ENCODE measurements around the gene RPL37A. TPM values are rescaled to one million over a fixed set of nuclear protein-coding genes. Genes with fewer than 3 reads are reported as not detected.

RPL37A gene
- total and polyA plus RNA-seq, 9 of the 15 experiments (the other 6 are each of a cell fraction or from before 2014, with no cell fraction given), result 1,938 to 3,349 (median 2,436) TPM

DNA sequence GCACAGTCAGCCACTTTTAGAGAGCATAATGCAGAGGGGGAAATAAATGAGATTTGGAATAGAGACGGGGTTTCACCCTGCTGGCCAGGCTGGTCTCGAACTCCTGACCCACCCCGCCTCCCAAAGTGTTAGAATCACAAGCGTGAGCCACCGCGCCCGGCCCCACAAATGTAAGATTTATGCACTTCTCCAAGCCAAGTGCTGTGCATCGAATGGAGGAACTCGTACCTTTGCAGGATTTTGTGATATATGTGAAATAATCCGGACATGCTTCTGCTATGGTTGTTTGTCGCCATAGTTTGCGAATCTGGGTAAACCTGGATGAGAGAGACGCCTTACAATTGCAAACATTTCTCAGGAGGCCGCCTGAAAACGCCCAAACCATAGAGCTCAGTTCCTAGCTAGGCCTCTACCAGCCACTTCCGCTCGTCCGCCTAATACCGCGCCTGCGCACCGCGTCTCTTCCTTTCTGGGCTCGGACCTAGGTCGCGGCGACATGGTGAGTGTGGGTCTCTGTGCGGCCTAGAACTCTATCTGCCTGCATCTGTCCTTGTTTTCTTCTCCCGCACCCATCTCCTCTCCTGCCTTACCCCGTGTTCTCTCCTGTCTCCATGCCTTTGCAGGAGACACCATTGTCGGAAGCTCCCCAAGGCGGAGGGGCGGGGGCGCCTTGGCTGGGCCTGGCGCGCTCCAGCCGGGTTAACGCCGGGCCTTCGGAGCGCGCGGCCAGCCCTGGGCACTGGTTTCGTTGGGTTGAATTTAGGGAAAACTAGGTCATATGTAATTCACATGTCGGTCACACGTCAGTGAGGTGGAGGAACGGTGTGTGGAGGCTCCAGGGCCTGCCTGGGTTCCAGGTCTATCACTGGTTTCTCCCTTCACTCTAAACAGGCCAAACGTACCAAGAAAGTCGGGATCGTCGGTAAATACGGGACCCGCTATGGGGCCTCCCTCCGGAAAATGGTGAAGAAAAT, at the start of gene RPL37A (continued):
- TF ChIP-seq, protein P1, sequence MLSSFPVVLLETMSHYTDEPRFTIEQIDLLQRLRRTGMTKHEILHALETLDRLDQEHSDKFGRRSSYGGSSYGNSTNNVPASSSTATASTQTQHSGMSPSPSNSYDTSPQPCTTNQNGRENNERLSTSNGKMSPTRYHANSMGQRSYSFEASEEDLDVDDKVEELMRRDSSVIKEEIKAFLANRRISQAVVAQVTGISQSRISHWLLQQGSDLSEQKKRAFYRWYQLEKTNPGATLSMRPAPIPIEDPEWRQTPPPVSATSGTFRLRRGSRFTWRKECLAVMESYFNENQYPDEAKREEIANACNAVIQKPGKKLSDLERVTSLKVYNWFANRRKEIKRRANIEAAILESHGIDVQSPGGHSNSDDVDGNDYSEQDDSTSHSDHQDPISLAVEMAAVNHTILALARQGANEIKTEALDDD (IDR thresholded peaks at IDR 0.05), result no peak
- TF ChIP-seq SRSF9 (IDR thresholded peaks at IDR 0.05; ENCODE audit: borderline replicate concordance, low read depth, low read length) (no peak), DMBX1 (CRISPR knock-in tag; IDR thresholded peaks at IDR 0.05; ENCODE audit: borderline replicate concordance) (no peak), SP2 (IDR thresholded peaks at IDR 0.05; ENCODE audit: extremely low read depth, low read depth, low read length, poor library complexity, severe bottlenecking) (peak; percentile 84), TCF3 (CRISPR knock-in tag; IDR thresholded peaks at IDR 0.05) (no peak), MXI1 (IDR thresholded peaks at IDR 0.05; ENCODE audit: low read depth, low read length) (no peak), TGIF2 (CRISPR knock-in tag; IDR thresholded peaks at IDR 0.05) (no peak), ZNF57 (CRISPR knock-in tag; IDR thresholded peaks at IDR 0.05) (no peak), ZNF695 (CRISPR knock-in tag; IDR thresholded peaks at IDR 0.05) (no peak), ILF3 (IDR thresholded peaks at IDR 0.05; ENCODE audit: borderline replicate concordance) (no peak), RBM15 (IDR thresholded peaks at IDR 0.05; ENCODE audit: insufficient read depth, low read length) (no peak), ZNF644 (tag; IDR thresholded peaks at IDR 0.05; ENCODE audit: low read depth) (no peak), RBM14 (IDR thresholded peaks at IDR 0.05; ENCODE audit: borderline replicate concordance, insufficient read depth, low read depth, low read length) (no peak)
- TF ChIP-seq, protein P2, sequence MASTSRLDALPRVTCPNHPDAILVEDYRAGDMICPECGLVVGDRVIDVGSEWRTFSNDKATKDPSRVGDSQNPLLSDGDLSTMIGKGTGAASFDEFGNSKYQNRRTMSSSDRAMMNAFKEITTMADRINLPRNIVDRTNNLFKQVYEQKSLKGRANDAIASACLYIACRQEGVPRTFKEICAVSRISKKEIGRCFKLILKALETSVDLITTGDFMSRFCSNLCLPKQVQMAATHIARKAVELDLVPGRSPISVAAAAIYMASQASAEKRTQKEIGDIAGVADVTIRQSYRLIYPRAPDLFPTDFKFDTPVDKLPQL (IDR thresholded peaks at IDR 0.05; ENCODE audit: extremely low read depth, insufficient read length), result peak; percentile 70
- TF ChIP-seq, protein P3, sequence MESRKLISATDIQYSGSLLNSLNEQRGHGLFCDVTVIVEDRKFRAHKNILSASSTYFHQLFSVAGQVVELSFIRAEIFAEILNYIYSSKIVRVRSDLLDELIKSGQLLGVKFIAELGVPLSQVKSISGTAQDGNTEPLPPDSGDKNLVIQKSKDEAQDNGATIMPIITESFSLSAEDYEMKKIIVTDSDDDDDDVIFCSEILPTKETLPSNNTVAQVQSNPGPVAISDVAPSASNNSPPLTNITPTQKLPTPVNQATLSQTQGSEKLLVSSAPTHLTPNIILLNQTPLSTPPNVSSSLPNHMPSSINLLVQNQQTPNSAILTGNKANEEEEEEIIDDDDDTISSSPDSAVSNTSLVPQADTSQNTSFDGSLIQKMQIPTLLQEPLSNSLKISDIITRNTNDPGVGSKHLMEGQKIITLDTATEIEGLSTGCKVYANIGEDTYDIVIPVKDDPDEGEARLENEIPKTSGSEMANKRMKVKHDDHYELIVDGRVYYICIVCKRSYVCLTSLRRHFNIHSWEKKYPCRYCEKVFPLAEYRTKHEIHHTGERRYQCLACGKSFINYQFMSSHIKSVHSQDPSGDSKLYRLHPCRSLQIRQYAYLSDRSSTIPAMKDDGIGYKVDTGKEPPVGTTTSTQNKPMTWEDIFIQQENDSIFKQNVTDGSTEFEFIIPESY (CRISPR knock-in tag; IDR thresholded peaks at IDR 0.05), result 0 out of 2 replicates have a peak, but pooled peaks have one; percentile 8
- TF ChIP-seq, protein P4, sequence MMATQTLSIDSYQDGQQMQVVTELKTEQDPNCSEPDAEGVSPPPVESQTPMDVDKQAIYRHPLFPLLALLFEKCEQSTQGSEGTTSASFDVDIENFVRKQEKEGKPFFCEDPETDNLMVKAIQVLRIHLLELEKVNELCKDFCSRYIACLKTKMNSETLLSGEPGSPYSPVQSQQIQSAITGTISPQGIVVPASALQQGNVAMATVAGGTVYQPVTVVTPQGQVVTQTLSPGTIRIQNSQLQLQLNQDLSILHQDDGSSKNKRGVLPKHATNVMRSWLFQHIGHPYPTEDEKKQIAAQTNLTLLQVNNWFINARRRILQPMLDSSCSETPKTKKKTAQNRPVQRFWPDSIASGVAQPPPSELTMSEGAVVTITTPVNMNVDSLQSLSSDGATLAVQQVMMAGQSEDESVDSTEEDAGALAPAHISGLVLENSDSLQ (IDR thresholded peaks at IDR 0.05), result no peak
- TF ChIP-seq, protein P5, sequence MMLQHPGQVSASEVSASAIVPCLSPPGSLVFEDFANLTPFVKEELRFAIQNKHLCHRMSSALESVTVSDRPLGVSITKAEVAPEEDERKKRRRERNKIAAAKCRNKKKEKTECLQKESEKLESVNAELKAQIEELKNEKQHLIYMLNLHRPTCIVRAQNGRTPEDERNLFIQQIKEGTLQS (IDR thresholded peaks at IDR 0.05), result no peak
- TF ChIP-seq, protein P5 (CRISPR knock-in tag; conservative IDR thresholded peaks at IDR 0.05), result peak; percentile 35; the same call in 1 of the 2 replicates
